Transverse colon (tissue), 4 donors: ENCODE data around the gene TLX3.

Experiments used
- POLR2A ChIP-seq: fragments of 450-650 bp; IDR thresholded peaks from one replicate; pipeline ENCODE4 v1.6.1; 2016; ENCODE audit warnings: antibody characterized with exemption, mild to moderate bottlenecking, moderate library complexity
- POLR2AphosphoS5 ChIP-seq, 3 donors: sonication (generic); formaldehyde crosslinking; IDR thresholded peaks; one replicate each; pipeline ENCODE4 v1.6.1; 2016; ENCODE audit warnings: antibody characterized with exemption in 3 of 3
- TF ChIP-seq, protein P1 (sequence below), 5 experiments: fragments of 200-600 bp in 3 of 5; fragments of 450-650 bp in 2 of 5; sonication (generic) in 3 of 5; IDR thresholded peaks; 1 replicate in 2 of 5; 2 replicates in 3 of 5; pipeline ENCODE4 v1.5.1; 2016 to 2017; ENCODE audit warnings: antibody characterized with exemption in 5 of 5, inconsistent platforms in 3 of 5, mild to moderate bottlenecking in 2 of 5, moderate library complexity in 1 of 5

DNA sequence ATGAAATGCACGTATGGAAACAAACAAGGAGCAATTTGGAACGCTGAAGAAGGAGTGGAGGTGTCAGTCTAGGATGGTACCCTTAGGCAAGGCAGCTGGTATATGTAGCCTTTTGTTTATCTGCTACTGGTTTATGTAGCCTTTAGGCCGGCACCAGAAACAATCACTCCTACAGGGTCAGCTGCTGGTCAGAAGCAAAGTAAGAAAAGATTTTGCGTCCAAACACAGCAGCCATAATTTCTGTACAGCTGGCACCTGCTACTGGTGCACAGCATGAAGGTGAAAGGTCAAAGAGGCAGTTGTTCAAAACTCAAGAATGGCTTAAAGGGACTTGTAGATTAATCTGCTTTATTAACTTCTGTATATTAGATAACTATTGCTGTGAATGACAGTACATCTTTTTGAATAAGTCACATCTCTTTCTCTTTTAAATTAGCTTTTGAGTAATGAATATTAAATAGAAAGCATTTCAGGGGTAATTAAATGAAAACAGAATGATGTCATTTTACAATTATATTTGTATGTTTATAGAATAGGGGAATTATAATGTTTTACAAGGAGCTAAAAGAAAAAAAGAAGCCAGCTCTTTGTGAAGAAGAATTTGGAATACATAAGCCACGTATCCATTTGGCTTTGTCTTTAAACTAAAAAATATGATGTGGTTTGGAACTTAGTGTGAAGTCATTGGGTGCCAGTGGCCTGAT lies 33.1 kb upstream of the TLX3 start:
- TF ChIP-seq, protein P1, sequence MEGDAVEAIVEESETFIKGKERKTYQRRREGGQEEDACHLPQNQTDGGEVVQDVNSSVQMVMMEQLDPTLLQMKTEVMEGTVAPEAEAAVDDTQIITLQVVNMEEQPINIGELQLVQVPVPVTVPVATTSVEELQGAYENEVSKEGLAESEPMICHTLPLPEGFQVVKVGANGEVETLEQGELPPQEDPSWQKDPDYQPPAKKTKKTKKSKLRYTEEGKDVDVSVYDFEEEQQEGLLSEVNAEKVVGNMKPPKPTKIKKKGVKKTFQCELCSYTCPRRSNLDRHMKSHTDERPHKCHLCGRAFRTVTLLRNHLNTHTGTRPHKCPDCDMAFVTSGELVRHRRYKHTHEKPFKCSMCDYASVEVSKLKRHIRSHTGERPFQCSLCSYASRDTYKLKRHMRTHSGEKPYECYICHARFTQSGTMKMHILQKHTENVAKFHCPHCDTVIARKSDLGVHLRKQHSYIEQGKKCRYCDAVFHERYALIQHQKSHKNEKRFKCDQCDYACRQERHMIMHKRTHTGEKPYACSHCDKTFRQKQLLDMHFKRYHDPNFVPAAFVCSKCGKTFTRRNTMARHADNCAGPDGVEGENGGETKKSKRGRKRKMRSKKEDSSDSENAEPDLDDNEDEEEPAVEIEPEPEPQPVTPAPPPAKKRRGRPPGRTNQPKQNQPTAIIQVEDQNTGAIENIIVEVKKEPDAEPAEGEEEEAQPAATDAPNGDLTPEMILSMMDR (IDR thresholded peaks at IDR 0.05): no peak
- no peak for TF ChIP-seq POLR2AphosphoS5 (IDR thresholded peaks at IDR 0.05)
- no peak for TF ChIP-seq POLR2A
